Measurements from ENCODE around the gene PSORS1C1. TPM values are rescaled to one million over a fixed set of nuclear protein-coding genes. Genes with fewer than 3 reads are reported as not detected.
A peak's percentile ranks its signal among the peaks of the same experiment; 100 is the strongest.

PSORS1C1 gene
- total RNA-seq, 2 experiments from 2014 or later: not detected

- H3K79me2 ChIP-seq (ENCODE audit: insufficient read depth, low read depth, low read length): peaks cover 17% of the 10 kb centered on the region; the same call in 1 of the 2 replicates
- H3K4me3 ChIP-seq (ENCODE audit: low read depth, low read length, poor library complexity, severe bottlenecking): no peak overlapping the region
- intact Hi-C loops (cut with micrococcal nuclease; ENCODE audit: unreplicated experiment): no loop called here
- no peak overlapping the region for H3K4me2 ChIP-seq (ENCODE audit: low read length)
- peaks cover 47% of the 10 kb centered on the region for H3K4me1 ChIP-seq (ENCODE audit: insufficient read depth, low read length, poor library complexity, severe bottlenecking)
- no peaks in the 10 kb centered on the region; the same call in 1 of the 2 replicates for H4K20me1 ChIP-seq (ENCODE audit: insufficient read depth, low read length)
- H2AFZ ChIP-seq (ENCODE audit: low read length): no peak overlapping the region
- BruUV-seq (replicated peaks): no TSS peak
- no peak for DNase-seq (ENCODE audit: low spot score)
- no peaks in the 10 kb centered on the region for H3K9me2 ChIP-seq (ENCODE audit: insufficient read depth, low read length)
- POLR2A ChIA-PET: no interaction called here
- H3K27ac ChIP-seq (ENCODE audit: low read depth, low read length, poor library complexity, severe bottlenecking): no peak overlapping the region
- TF ChIP-seq EZH2phosphoT487 (IDR thresholded peaks at IDR 0.05; ENCODE audit: borderline replicate concordance, low read depth, low read length) (no peak), CTCF (conservative IDR thresholded peaks at IDR 0.05; ENCODE audit: low read length) (no peak)
- peaks cover 47% of the 10 kb centered on the region for H3K36me3 ChIP-seq (ENCODE audit: insufficient read depth, low read length)
- H3K9me3 ChIP-seq (ENCODE audit: low read length): no peaks in the 10 kb centered on the region
- CTCF ChIA-PET (ENCODE audit: unreplicated experiment): no interaction called here
Measured at GRCh38 chr6:31161216-31162126, 46.9 kb downstream of the PSORS1C1 start.

- no peak overlapping the region for H2AFZ ChIP-seq (ENCODE audit: low read length)
- H3K27ac ChIP-seq (ENCODE audit: low read depth, low read length, poor library complexity, severe bottlenecking): no peak overlapping the region
- H3K4me2 ChIP-seq (ENCODE audit: low read length): 0 out of 2 replicates have a peak overlapping the region, but pooled peaks have one; percentile 12
- POLR2A ChIA-PET: no interaction called here
- peaks cover 47% of the 10 kb centered on the region for H3K36me3 ChIP-seq (ENCODE audit: insufficient read depth, low read length)
- TF ChIP-seq EZH2phosphoT487 (IDR thresholded peaks at IDR 0.05; ENCODE audit: borderline replicate concordance, low read depth, low read length): no peak
- TF ChIP-seq CTCF (conservative IDR thresholded peaks at IDR 0.05; ENCODE audit: low read length): no peak
- no peak for DNase-seq (ENCODE audit: low spot score)
- no peaks in the 10 kb centered on the region; the same call in 1 of the 2 replicates for H4K20me1 ChIP-seq (ENCODE audit: insufficient read depth, low read length)
- no peaks in the 10 kb centered on the region for H3K9me3 ChIP-seq (ENCODE audit: low read length)
- peaks cover 39% of the 10 kb centered on the region for H3K4me1 ChIP-seq (ENCODE audit: insufficient read depth, low read length, poor library complexity, severe bottlenecking)
- peaks cover 17% of the 10 kb centered on the region; the same call in 1 of the 2 replicates for H3K79me2 ChIP-seq (ENCODE audit: insufficient read depth, low read depth, low read length)
- H3K4me3 ChIP-seq (ENCODE audit: low read depth, low read length, poor library complexity, severe bottlenecking): no peak overlapping the region
- intact Hi-C loops (cut with micrococcal nuclease; ENCODE audit: unreplicated experiment): no loop called here
- CTCF ChIA-PET (ENCODE audit: unreplicated experiment): no interaction called here
- BruUV-seq (replicated peaks): no TSS peak
- H3K9me2 ChIP-seq (ENCODE audit: insufficient read depth, low read length): no peaks in the 10 kb centered on the region
Measured at GRCh38 chr6:31162463-31163165, 48.0 kb downstream of the PSORS1C1 start.

Measured in OCI-LY7 (cell line).